Glutamatergic neuron (in vitro differentiated cells): ENCODE data around the gene SALL4. TPM values are rescaled to one million over a fixed set of nuclear protein-coding genes. Genes with fewer than 3 reads are reported as not detected.

Source experiments
- DNase-seq: peaks from one replicate; pipeline ENCODE4 v3.0.0; 2022
- H3K27ac Mint-ChIP-seq: one replicate; pipeline ENCODE4 v1.8.0; 2020; ENCODE audit warnings: mild to moderate bottlenecking, mixed read lengths, inconsistent platforms; ENCODE audit not compliant: unreplicated experiment
- H3K27me3 Mint-ChIP-seq: one replicate; pipeline ENCODE4 v1.8.0; 2020; ENCODE audit warnings: mild to moderate bottlenecking, moderate library complexity, mixed read lengths, inconsistent platforms; ENCODE audit not compliant: unreplicated experiment
- H3K36me3 Mint-ChIP-seq: one replicate; pipeline ENCODE4 v1.8.0; 2020; ENCODE audit warnings: mild to moderate bottlenecking, mixed read lengths, inconsistent platforms; ENCODE audit not compliant: unreplicated experiment
- H3K4me1 Mint-ChIP-seq: one replicate; pipeline ENCODE4 v1.8.0; 2020; ENCODE audit warnings: mild to moderate bottlenecking, low read depth, mixed read lengths, inconsistent platforms; ENCODE audit not compliant: unreplicated experiment
- H3K4me3 Mint-ChIP-seq: one replicate; pipeline ENCODE4 v1.8.0; 2020; ENCODE audit warnings: mild to moderate bottlenecking, mixed read lengths, inconsistent platforms; ENCODE audit not compliant: unreplicated experiment
- H3K9me3 Mint-ChIP-seq: one replicate; pipeline ENCODE4 v1.8.0; 2020; ENCODE audit warnings: mild to moderate bottlenecking, moderate library complexity, mixed read lengths, inconsistent platforms; ENCODE audit not compliant: unreplicated experiment
- total RNA-seq: library from RNA; stranded (reverse); fragmentation: NEBNext Ultra II Directional; extraction: Animal tissue kit (Norgen Biotek cat#: 25700); gene quantifications from one replicate; pipeline ENCODE4 v1.2.1, GENCODE V29; 2021; ENCODE audit not compliant: unreplicated experiment
- TF ChIP-seq, protein P1 (sequence below): fragments of 200-600 bp; sonication (generic); IDR thresholded peaks from one replicate; pipeline ENCODE4 v1.5.0; 2021; ENCODE audit not compliant: partially characterized antibody, unreplicated experiment

The SALL4 gene
- total RNA-seq, 1 donor from 2014 or later, result 41.0 TPM

DNA sequence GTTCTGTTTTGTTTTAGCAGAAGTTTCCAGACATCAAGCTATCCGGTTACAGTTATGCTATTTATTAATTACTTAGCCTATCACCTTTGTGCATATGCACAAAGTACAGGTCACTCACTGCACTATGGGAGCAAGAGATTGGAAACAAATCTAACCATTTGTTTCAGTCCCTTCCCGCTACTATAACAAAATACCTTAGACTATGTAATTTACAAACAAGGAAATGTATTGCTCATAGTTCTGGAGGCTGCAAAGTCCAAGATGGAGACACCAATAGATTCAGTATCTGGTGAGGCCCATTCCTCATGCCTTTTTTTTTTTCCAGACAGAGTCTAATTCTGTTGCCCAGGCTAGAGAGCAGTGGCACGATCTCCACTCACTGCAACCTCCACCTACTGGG is 69.3 kb downstream of the SALL4 start:
- Mint-ChIP-seq H3K27me3 (peaks cover under 1% of the 10 kb centered on the region), H3K4me1 (peaks cover 12% of the 10 kb centered on the region), H3K27ac (no peak overlapping the region), H3K4me3 (no peak overlapping the region), H3K36me3 (no peaks in the 10 kb centered on the region), H3K9me3 (no peaks in the 10 kb centered on the region)
- TF ChIP-seq, protein P1, sequence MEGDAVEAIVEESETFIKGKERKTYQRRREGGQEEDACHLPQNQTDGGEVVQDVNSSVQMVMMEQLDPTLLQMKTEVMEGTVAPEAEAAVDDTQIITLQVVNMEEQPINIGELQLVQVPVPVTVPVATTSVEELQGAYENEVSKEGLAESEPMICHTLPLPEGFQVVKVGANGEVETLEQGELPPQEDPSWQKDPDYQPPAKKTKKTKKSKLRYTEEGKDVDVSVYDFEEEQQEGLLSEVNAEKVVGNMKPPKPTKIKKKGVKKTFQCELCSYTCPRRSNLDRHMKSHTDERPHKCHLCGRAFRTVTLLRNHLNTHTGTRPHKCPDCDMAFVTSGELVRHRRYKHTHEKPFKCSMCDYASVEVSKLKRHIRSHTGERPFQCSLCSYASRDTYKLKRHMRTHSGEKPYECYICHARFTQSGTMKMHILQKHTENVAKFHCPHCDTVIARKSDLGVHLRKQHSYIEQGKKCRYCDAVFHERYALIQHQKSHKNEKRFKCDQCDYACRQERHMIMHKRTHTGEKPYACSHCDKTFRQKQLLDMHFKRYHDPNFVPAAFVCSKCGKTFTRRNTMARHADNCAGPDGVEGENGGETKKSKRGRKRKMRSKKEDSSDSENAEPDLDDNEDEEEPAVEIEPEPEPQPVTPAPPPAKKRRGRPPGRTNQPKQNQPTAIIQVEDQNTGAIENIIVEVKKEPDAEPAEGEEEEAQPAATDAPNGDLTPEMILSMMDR, result no peak
- DNase-seq, result no peak

Other genes starting within 250 kb of the SALL4 start
- gene ATP9A, start 34.1 kb downstream of the SALL4 start, total RNA-seq, result 66.1 TPM